Prostate gland (tissue), 2 donors: ENCODE data around the gene HBG1. TPM values are rescaled to one million over a fixed set of nuclear protein-coding genes. Genes with fewer than 3 reads are reported as not detected.
"Not testable (repeated sequence)": the region's sequence is repeated elsewhere in the genome, so short reads cannot be mapped to it uniquely, and the experiment has no call there.

Source experiments
- DNase-seq: peaks from one replicate; pipeline ENCODE4 v3.0.0-alpha.2; 2019; ENCODE audit warnings: low spot score
- H3K27ac ChIP-seq, 2 donors: fragments of 200-600 bp; sonication (generic); 2 replicates each; pipeline ENCODE4 v1.5.1; 2017 to 2019
- H3K27me3 ChIP-seq: fragments of 200-600 bp; sonication (generic); replicated peaks from 2 replicates; pipeline ENCODE4 v1.5.1; 2019; ENCODE audit not compliant: insufficient read depth
- H3K36me3 ChIP-seq, 2 donors: fragments of 200-600 bp; sonication (generic); 1 replicate in 1 of 2; 2 replicates in 1 of 2; pipeline versions ENCODE4 v1.5.1 to v1.8.1; 2017 to 2019
- H3K4me1 ChIP-seq: fragments of 200-600 bp; sonication (generic); replicated peaks from 2 replicates; pipeline ENCODE4 v1.5.1; 2019
- H3K4me3 ChIP-seq, 2 donors: fragments of 200-600 bp; sonication (generic); 2 replicates each; pipeline ENCODE4 v1.5.1; 2017 to 2019
- H3K9me3 ChIP-seq: fragments of 200-600 bp; sonication (generic); 2 replicates; pipeline ENCODE4 v1.5.1; 2017
- CTCF ChIP-seq, 4 experiments: fragments of 200-600 bp in 2 of 4; fragments of 450-650 bp in 2 of 4; sonication (generic) in 2 of 4; IDR thresholded peaks; 1 replicate in 3 of 4; 2 replicates in 1 of 4; pipeline ENCODE4 v1.5.1; 2016 to 2019; ENCODE audit warnings: antibody characterized with exemption in 4 of 4, mild to moderate bottlenecking in 2 of 4, moderate library complexity in 2 of 4
- POLR2A ChIP-seq: fragments of 450-650 bp; IDR thresholded peaks from one replicate; pipeline ENCODE4 v1.6.1; 2016; ENCODE audit warnings: antibody characterized with exemption, mild to moderate bottlenecking
- POLR2AphosphoS5 ChIP-seq: sonication (generic); formaldehyde crosslinking; IDR thresholded peaks from one replicate; pipeline ENCODE4 v1.6.1; 2017; ENCODE audit warnings: antibody characterized with exemption
- WGBS: methylation state at CpG from one replicate; pipeline ENCODE4 v1.1.5; 2018; 5-methylcytosine and 5-hydroxymethylcytosine counted together
- intact Hi-C: fragments of 100-400 bp; cut with DNase I; formaldehyde crosslinking; loops from one replicate; pipeline ENCODE4 v1.14.2; 2022
- total RNA-seq, 2 donors: library from RNA; depleted of rRNA; stranded (reverse); fragments of >200 nt; gene quantifications; one replicate each; pipeline ENCODE4 v1.1.0, GENCODE V29; 2016

Gene HBG1
- total RNA-seq: not detected

DNA sequence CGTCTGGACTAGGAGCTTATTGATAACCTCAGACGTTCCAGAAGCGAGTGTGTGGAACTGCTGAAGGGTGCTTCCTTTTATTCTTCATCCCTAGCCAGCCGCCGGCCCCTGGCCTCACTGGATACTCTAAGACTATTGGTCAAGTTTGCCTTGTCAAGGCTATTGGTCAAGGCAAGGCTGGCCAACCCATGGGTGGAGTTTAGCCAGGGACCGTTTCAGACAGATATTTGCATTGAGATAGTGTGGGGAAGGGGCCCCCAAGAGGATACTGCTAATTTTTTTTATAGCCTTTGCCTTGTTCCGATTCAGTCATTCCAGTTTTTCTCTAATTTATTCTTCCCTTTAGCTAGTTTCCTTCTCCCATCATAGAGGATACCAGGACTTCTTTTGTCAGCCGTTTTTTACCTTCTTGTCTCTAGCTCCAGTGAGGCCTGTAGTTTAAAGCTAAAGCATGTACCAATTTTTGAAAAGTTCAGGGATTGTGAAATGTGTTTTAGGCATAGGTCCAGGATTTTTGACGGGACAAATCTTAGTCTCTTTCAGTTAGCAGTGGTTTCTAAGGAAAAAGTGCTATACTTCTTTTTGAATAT is at the start of gene HBG1:
TSS of gene HBG1 (minus strand) at position 51 of the 590 bp plus-strand sequence. CDS start 53 bp downstream, outside the sequence.
- WGBS: 77% methylated on average over 4 of the region's 9 CpGs
- H3K27ac ChIP-seq, DNase-seq, intact Hi-C loops, H3K4me3 ChIP-seq, H3K4me1 ChIP-seq, H3K9me3 ChIP-seq, H3K36me3 ChIP-seq, H3K27me3 ChIP-seq: not testable (repeated sequence)

- H3K36me3 ChIP-seq: no peaks in the 10 kb centered on the region
- intact Hi-C loops: no loop called here
- no peaks in the 10 kb centered on the region for H3K9me3 ChIP-seq
- no peaks in the 10 kb centered on the region for H3K27me3 ChIP-seq
- 90% methylated on average over 1 of the region's 1 CpG for WGBS
- TF ChIP-seq CTCF (IDR thresholded peaks at IDR 0.05): no peak
- TF ChIP-seq POLR2A: no peak
- no peak for TF ChIP-seq POLR2AphosphoS5
- H3K27ac ChIP-seq: no peak overlapping the region
- no peak overlapping the region for H3K4me3 ChIP-seq
- DNase-seq: no peak
- no peaks in the 10 kb centered on the region for H3K4me1 ChIP-seq
Observed at GRCh38 chr11:5298451-5298850, 48.8 kb upstream of the HBG1 start.

GRCh38 chr11:5297721-5298323 is 48.2 kb upstream of the HBG1 start:
- no peaks in the 10 kb centered on the region for H3K4me1 ChIP-seq
- no peak for TF ChIP-seq POLR2A
- TF ChIP-seq POLR2AphosphoS5: no peak
- TF ChIP-seq CTCF (IDR thresholded peaks at IDR 0.05): no peak
- WGBS: 68% methylated on average over 4 of the region's 4 CpGs
- H3K27me3 ChIP-seq: no peaks in the 10 kb centered on the region
- DNase-seq: no peak
- no peak overlapping the region for H3K27ac ChIP-seq
- no peak overlapping the region for H3K4me3 ChIP-seq
- intact Hi-C loops: no loop called here
- no peaks in the 10 kb centered on the region for H3K9me3 ChIP-seq
- no peaks in the 10 kb centered on the region for H3K36me3 ChIP-seq

DNA sequence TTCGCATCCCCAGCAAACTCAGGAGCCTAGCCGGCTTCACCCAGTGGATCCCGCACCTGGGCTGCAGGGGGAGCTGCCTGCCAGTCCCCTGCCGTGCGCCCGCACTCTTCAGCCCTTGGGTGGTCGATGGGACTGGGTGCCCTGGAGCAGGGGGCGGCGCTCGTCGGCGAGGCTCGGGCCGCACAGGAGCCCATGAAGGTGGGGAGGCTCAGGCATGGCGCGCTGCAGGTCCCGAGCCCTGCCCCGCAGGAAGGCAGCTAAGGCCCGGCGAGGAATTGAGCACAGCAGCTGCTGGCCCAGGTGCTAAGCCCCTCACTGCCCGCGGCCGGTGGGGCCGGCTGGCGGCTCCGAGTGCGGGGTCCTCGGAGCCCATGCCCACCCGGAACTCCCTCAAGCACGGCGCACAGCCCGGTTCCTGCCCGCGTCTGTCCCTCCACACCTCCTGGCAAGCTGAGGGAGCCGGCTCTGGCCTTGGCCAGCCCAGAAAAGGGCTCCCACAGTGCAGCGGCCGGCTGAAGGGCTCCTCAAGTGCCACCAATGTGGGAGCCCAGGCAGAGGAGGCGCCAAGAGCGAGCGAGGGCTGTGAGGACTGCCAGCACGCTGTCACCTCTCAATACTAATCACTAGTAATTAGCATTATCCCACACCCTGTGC is 44.8 kb upstream of the HBG1 start:
- H3K36me3 ChIP-seq, H3K27ac ChIP-seq, H3K9me3 ChIP-seq, intact Hi-C loops, DNase-seq, H3K27me3 ChIP-seq, H3K4me3 ChIP-seq, H3K4me1 ChIP-seq: not testable (repeated sequence)
- 95% methylated on average over 35 of the region's 41 CpGs for WGBS

- WGBS: 94% methylated on average over 8 of the region's 8 CpGs
- intact Hi-C loops: no loop called here
- Histone ChIP-seq H3K9me3 (no peaks in the 10 kb centered on the region), H3K27me3 (no peaks in the 10 kb centered on the region), H3K27ac (no peak overlapping the region), H3K36me3 (no peaks in the 10 kb centered on the region), H3K4me3 (no peak overlapping the region), H3K4me1 (no peaks in the 10 kb centered on the region)
- no peak for TF ChIP-seq CTCF (IDR thresholded peaks at IDR 0.05)
- no peak for TF ChIP-seq POLR2AphosphoS5
- TF ChIP-seq POLR2A: no peak
- no peak for DNase-seq
Observed at GRCh38 chr11:5293028-5293427, 43.4 kb upstream of the HBG1 start.
